GM20000 (cell line): Measurements from ENCODE around the gene VTI1A.
"Not testable (repeated sequence)": the region's sequence is repeated elsewhere in the genome, so short reads cannot be mapped to it uniquely, and the experiment has no call there.

Source experiments
- DNase-seq: peaks from one replicate; pipeline ENCODE4 v3.0.0; 2012; ENCODE audit warnings: low spot score
- CTCF ChIP-seq: IDR thresholded peaks from 2 replicates; pipeline ENCODE4 v1.5.1; 2012; ENCODE audit warnings: mild to moderate bottlenecking, control low read depth; ENCODE audit errors: extremely low read depth, missing control alignments

VTI1A gene

GRCh38 chr10:112454910-112455779 is 8.1 kb downstream of the VTI1A start:
- no peak for TF ChIP-seq CTCF

DNA sequence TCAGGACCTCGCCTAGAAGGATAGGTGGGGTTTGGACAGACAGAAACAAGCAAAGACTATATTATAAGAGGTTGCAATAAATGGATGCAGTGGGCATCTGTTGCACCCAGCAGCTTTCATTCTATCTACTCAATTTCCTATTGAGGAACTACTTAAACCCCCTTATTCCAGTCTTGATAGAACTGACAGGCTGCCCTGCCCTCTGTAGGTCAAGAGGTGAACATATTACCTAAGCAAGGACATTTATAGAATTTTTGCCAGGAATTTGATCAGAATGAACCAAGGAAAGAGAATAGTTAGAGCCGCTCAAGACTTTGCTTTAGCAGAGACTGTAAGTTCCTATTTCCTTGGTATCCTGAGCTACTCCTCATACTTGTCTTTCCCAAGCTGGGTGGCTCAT is 9.5 kb downstream of the VTI1A start:
- no peak for DNase-seq
- no peak for TF ChIP-seq CTCF

More at GRCh38 chr10:112454910-112455779, 8.1 kb downstream of the VTI1A start:
- DNase-seq, result no peak

- no peak for DNase-seq
- TF ChIP-seq CTCF, result no peak
These were observed 13.4 kb downstream of the VTI1A start for GRCh38 chr10:112460366-112460765.

- no peak for DNase-seq
- TF ChIP-seq CTCF, result no peak
These were observed 14.2 kb downstream of the VTI1A start for GRCh38 chr10:112461029-112461887.

DNA sequence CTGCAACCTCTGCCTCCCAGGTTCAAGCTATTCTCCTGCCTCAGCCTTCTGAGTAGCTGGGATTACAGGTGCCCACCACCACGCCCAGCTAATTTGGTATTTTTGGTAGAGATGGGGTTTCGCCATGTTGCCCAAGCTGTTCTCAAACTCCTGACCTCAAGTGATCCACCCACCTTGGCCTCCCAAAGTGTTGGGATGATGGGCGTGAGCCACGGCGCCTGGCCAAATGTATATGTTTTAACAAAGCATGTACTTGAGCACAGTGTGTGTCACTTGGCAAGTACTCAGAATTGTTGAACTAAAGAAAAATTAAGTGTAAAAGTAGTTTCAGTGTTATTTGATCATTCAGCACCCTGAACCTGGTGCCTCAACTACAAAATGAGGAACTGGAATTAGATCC is 17.1 kb downstream of the VTI1A start:
- DNase-seq, result not testable (repeated sequence)

DNA sequence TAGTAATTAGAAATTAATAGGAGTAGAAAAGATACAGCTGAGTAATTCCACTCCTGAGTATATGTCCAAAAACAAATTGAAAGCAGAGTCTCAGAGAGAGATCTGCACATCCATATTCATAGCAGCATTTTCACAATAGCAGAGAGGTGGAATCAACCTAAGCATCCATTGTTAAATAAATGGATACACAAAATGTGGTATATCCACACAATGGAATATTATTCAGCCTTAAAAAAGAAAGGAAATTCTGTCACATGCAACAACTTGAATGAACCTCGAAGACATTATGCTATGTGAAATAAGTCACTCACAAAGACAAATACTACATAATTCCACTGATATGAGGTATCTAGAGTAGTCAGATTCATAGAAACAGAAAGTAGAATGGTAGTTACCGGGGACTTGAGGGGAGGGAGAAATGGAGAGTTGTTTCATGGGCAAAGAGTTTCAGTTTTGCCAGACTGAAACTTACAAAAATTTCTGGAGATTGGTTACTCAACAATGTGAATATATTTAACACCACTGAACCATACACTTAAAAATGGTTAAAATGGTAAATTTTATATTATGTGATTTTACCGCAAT is 18.4 kb downstream of the VTI1A start:
- no peak for TF ChIP-seq CTCF
- DNase-seq, result no peak

DNA sequence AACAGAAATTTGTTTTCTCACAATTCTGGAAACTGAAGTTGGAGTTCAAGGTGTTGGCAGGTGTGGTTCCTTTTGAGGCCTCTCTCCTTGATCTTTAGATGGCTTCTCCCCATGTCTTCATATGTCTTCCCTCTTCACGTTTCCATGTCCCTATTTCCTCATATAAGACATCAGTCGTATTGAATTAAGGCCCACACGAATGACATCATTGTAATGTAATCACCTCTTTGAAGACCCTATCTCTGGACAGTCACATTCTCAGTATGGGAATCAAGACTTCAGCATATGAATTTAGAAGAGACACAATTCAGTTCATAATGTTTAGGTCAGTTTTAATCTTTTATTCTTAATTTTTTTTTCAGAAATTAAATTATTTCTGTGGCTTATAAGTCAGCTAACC is 19.8 kb downstream of the VTI1A start:
- DNase-seq, result no peak
- no peak for TF ChIP-seq CTCF
